HG03039 (cell line): ENCODE data around the gene CHST7.
"Not testable (repeated sequence)": the region's sequence is repeated elsewhere in the genome, so short reads cannot be mapped to it uniquely, and the experiment has no call there.

ENCODE experiments used
- ATAC-seq: cut with Tn5 transposase; IDR thresholded peaks from one replicate; pipeline ENCODE4 v1.9.1; 2021; ENCODE audit warnings: mild to moderate bottlenecking, moderate library complexity; ENCODE audit not compliant: unreplicated experiment

The CHST7 gene, protein sequence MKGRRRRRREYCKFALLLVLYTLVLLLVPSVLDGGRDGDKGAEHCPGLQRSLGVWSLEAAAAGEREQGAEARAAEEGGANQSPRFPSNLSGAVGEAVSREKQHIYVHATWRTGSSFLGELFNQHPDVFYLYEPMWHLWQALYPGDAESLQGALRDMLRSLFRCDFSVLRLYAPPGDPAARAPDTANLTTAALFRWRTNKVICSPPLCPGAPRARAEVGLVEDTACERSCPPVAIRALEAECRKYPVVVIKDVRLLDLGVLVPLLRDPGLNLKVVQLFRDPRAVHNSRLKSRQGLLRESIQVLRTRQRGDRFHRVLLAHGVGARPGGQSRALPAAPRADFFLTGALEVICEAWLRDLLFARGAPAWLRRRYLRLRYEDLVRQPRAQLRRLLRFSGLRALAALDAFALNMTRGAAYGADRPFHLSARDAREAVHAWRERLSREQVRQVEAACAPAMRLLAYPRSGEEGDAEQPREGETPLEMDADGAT

GRCh38 chrX:46573331-46573891 lies at the start of gene CHST7:
TSS of gene CHST7 (plus strand) at chrX:46573765. CDS start at chrX:46573932, 167 bp downstream.
- ATAC-seq, result peak; percentile 31

DNA sequence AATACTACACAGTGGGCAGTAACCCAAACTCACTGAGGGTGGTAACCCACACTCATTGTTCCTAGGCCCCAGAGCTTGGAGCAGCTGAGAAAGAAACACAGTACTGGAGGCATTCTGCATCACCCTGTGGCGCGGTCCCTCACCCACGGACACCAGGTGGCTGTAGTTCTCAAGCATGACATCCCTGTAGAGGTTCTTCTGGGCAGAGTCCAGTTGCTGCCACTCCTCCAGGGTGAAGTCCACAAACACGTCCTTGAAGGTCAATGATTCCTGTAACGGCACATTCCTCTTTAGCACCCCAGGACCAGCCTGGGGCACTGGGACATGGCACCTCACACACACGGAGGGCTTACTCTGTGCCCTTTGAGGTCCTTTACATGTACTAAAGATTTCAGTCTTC lies 44.9 kb upstream of the CHST7 start:
- ATAC-seq, result not testable (repeated sequence)

- ATAC-seq, result not testable (repeated sequence)
These were observed 43.7 kb upstream of the CHST7 start for GRCh38 chrX:46529740-46530403.

DNA sequence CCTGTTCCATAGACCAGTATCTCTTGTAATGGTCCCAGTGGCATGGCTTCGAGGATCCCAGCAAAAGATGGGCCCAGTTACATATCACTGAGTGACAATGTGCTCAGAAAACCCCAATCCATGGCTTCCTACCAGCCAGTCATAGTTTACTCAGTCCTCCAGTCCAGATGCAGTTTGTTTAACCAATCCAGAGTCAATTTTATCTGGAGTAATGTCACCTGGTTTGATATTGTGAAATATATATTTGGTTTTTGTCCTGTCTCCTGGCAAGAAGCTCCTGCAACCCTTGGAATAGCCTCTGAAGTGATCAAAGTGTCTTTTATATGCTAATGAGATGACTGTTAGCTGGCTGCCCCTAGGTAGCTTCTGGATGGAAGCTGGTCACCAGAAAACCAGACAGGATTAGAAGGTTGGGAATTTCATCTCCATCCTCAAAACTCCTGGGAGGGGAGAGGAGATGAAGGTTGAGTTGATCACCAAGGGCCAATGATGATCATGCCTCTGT lies 43.1 kb upstream of the CHST7 start:
- not testable (repeated sequence) for ATAC-seq

DNA sequence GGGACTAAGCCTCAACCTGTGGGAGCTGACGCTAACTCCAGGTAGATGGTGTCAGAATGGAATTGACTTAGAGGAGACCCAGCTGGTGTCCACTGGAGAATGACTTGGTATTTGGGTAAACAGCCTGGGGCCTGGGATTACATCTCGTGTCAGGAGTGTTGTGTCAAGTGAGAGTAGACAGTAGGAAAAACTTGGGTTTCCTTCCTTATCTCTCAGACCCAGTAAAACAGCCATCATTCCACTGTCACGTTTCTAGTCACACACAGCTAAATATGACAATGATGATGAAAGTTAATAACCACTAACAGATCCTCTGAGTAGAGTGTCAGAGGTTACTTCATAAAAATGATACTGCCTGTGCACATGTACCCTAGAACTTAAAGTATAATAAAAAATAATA lies 42.1 kb upstream of the CHST7 start:
- ATAC-seq, result no peak

DNA sequence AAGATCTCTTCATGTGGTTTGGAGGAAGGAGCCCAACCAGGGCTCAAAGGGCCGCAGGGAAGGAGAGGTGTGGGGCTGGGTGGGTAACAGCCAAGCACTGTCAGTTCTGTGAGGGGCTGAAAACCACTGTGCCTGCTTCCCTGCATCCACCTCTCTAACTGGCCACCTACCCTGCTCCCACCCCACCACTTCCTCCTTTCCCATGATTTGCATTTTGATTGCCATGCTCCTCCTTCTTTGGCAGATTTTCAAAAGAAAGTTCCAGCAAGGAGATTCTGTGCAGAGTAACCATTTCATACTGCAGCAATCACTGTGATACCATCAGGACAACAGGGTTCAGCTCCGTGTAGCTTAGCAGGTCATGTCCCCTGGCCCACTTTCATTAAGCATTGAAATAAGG lies 30.1 kb upstream of the CHST7 start:
- ATAC-seq, result no peak

DNA sequence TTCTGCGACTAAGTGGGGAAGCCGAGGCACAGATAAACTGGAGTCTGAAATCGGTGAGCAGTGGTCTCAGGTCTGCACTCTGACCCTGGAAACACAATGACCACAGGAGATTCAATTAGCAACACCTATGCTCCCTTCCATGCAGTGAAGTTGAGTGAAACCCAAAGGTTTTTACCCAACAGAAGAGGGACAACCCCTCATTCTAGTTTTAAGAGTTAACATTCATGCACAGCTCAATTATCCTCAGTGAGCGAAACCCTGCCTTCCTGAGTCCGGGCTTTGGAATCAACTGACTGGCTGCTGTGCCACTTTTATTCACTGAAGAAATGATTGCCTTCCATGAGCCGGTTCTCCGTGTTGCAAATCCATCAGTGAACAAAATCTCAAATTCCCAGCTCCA lies 29.0 kb upstream of the CHST7 start:
- ATAC-seq, result not testable (repeated sequence)

DNA sequence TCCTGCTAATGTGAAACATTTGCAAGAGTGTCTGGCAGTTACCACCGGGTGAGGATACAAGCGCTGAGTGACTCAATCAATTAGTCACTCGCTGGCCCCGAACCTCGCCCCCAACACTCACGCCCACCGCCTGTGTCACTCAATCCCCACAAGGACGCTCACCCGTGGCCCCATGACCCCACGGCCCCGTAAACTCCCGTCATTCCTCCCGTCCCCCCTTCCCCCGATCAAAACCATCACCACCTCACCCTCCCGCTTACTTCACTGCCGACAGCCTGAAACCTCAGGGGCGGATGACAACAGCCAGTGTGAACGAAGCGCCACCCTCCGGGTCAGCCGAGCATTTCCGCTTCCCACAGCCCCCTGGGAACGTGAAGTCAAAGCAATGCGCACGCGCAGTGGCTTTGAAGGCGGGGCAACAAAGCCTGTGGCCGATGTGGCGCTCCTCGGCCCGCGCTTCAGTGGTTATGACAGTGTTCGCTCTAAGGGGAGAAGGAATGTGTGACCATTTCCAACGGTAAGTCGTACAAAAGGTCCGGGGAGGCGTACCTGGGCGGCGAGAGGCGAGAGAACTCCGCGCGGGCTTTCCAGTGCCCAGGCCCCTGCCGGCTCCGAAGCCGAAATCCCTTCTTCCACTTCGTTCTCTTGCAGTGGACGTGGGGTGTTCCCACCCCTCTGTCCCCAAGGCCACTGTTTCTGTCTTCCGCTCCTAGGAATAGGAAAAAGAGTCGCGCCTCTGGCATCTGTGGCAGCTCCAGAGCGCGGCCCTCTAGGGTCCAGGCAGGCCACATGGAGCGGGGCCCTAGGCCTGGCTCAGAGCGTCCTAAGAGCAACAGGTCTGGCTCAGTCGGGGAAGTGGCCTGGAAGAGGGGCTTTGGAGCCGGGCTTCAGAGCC lies 28.2 kb upstream of the CHST7 start, which contains the start of gene ZNF674:
Gene ZNF674 (minus strand): TSS at position 311 of the 895 bp plus-strand sequence. CDS start 3,334 bp downstream, outside the sequence.
- ATAC-seq, result peak; percentile 84

- ATAC-seq, result no peak
These were observed 25.7 kb upstream of the CHST7 start for GRCh38 chrX:46547857-46548256.

DNA sequence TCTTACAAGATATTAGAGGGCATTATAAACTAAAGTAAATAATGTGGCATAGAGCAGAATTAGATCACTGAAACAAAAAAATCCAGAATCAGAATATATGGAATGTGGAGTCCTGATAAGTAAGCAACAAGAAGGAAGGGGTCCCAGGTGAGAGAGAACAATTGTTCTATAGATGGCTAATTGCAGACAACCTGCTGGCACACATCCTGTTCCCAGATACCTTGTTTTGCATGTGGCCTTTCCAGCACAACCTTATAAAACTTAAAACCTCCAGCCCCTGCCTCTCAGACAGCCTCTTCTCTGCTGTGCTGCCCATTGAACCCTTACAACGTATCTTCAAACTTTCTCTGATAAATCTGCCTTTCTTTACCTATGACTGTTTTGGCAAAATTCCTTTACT lies 23.7 kb upstream of the CHST7 start:
- no peak for ATAC-seq

GRCh38 chrX:46551494-46552128 lies 22.0 kb upstream of the CHST7 start:
- ATAC-seq, result no peak

DNA sequence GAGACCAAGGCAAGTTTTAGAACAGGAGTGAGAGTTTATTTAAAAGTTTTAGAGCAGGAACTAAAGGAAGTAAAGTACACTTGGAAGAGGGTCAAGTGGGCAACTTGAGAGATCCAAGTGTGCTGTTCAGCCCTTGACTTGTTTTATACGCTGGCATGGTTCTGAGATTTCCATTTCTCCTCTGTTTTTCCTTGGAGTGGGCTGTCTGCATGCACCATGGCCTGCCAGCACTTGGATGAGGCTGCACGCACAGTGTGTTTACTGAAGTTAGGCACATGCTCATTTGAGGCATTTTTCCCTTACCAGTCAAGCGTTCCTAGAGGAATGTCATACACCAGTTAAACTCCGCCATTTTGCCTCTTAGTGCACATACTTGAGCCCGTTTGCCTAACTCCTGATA lies 19.6 kb upstream of the CHST7 start:
- ATAC-seq, result no peak

DNA sequence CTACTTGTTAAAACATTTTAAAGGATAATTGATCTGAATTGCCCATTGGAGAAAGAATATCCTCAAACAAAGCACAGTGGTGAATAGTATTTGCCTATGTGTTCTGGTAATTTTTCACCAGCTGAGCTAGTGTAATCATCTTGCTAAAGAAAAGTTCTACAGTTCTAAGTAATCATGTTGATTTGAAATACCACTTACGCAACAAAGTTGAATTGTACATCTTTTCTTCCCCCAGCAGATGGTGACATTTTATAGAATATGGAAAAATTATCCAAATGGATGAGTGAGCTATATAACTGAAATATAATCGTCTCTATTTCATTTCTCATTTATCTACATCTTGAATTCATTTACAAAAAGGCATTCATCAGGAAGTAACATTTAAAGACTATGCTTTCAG lies 18.6 kb upstream of the CHST7 start:
- no peak for ATAC-seq

DNA sequence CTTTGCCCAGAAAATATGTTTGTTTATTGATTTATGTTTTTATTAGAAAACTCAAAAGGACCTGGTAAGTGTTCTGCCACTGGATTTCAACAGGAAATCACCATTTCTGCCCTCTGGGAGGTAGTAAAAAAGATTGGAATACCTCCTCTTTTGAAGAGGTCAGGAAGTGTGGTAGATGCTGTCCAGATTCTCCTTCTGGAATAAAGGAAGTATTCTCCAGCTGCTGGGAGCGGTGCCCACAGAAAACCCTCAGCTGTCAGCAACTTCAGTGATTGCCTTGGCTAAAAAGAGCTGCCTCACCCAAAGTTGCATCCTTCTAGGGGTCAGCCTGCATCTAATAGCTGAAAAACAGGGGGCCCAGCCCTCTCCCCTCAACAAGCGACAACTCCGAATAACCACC lies 14.5 kb upstream of the CHST7 start:
- ATAC-seq, result no peak

DNA sequence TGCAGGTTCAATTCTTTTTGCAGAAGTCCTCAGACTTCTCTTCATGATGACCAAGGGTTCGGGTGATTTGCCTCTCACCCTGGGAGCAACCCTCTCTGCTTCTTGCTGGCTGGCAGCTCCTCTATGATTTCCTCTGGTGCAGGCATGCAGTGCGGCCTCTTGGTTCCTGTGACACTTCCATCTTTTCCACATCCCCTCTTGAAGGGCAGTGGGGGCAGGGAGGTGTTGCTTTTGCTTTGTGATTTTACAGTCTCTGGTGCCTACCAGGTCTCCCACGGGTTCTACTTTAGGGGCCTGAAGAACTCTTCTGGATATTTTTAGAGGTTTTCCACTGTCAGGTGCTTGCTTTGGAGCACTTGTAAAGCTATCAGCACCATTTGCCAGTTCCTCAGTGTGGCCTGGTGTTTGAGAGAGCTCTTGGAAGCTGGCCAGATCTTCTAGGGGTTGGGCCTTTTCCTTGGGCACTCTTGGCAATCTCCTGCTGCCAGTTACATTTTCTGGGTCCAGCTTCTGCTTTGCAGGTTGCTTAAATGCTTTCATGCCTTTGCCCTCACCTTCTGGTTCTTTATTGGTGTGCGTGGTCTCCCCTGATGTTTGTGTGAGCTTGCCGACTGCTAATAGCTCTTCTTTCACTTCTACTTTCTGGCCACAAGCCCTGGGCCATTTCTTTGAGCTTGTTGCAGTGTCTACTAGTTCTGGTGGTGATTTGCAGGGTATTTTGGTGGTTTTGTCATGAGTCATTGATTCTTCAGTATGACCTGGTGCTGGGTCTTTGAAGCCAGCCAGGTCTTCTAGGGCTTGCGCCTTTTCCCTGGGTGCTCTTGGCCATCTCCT lies 11.5 kb upstream of the CHST7 start:
- peak; percentile 95 for ATAC-seq

GRCh38 chrX:46567388-46567787 lies 6.2 kb upstream of the CHST7 start:
- ATAC-seq, result no peak

DNA sequence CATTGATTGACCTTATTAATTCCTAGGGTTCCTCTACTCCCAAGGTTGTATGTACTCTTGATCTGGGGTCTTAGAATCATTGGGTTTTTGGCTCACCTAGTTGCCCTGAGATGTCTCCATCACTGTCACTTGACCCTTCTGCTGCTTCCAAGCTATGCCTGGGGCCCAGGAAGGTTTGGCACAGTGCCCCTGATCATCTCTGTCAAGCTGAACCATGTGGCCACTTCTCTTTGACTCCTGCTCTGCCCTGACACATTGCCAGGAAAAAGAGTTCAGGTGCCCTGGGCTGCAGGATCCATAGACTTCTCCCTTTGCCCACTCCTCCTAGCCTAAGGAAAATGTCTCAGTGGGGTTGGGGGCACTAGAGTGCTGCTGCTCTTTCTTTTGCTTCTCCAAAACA lies 3.9 kb upstream of the CHST7 start:
- ATAC-seq, result no peak

DNA sequence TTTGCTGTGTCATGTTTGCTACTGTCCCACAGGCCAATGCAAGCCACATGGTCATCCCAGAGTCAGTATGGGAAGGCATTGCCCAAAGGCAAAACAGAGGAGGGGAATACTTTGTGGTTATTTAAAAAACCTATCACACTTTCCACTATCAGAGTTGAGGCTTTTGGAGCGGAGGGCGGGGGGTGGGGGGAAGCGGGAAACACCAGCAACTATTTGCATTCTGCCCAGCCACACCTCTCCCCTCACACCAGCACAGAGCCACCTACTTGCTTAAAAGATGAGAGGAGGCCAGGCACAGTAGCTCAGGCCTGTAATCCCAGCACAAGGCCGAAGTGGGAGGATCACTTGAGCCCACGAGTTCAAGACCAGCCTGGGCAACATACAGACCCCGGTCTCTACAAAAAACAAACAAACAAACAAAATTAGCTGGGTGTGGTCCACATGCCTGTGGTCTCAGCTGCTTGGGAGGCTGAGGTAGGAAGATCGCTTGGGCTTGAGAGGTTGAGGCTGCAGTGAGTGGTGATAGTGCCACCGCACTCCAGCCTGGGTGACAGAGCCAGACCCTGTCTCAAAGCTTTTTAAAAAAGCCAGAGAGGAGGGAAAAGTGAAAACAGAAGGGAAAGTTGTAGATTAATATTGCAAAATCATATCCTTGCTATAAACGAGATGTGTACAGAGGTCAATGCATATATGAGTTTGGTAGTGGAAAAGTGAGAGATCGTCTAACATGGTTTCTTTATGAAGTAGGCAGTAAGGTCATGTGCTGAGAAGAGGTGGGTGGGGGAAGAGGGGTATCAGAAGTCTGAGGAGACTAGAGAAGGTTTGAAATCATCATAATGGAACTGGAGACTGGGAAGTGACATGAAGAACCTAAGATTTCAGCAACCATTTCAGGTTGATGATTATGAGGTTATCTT lies 1.9 kb upstream of the CHST7 start:
- no peak for ATAC-seq
